IMR-90 (cell line): ENCODE data around the gene KCNQ5. TPM values are rescaled to one million over a fixed set of nuclear protein-coding genes. Genes with fewer than 3 reads are reported as not detected.

Source experiments
- ATAC-seq: fragments of 200-7000 bp; cut with Tn5 transposase; 2 replicates; pipeline ENCODE4 v1.9.1; 2020; ENCODE audit warnings: low read depth, mild to moderate bottlenecking, moderate library complexity
- BruUV-seq: library from RNA; stranded (reverse); fragments of 400-500 nt; replicated peaks from 2 replicates; lab custom pipeline; 2021; lab: Mats Ljungman, UMichigan
- CTCF ChIA-PET: fragments of 300-600 bp; formaldehyde crosslinking; extraction: SDS; loops from one replicate; lab custom pipeline; 2021; ENCODE audit warnings: antibody characterized with exemption; lab: Yijun Ruan, JAX
- POLR2A ChIA-PET: fragments of 300-600 bp; sonication (Branson Sonifier 250); formaldehyde crosslinking; loops from one replicate; lab custom pipeline; 2022; ENCODE audit warnings: antibody characterized with exemption; ENCODE audit not compliant: unreplicated experiment; lab: Charles Lee
- DNase-seq: peaks from one replicate; pipeline ENCODE4 v3.0.0; 2013
- H2AFZ ChIP-seq: replicated peaks from 2 replicates; pipeline ENCODE3; 2013; ENCODE audit warnings: low read length, mild to moderate bottlenecking; ENCODE audit not compliant: poor library complexity
- H2AK5ac ChIP-seq: 2 replicates; pipeline ENCODE4 v1.6.1; 2013; ENCODE audit warnings: low read depth, low read length, inconsistent platforms
- H2AK9ac ChIP-seq: replicated peaks from 2 replicates; pipeline ENCODE3; 2013; ENCODE audit warnings: mild to moderate bottlenecking, low read depth, low read length, moderate library complexity; ENCODE audit not compliant: poor library complexity
- H2BK120ac ChIP-seq: 2 replicates; pipeline ENCODE4 v1.6.1; 2013; ENCODE audit warnings: low read depth, low read length, inconsistent platforms
- H2BK15ac ChIP-seq: 3 replicates; pipeline ENCODE4 v1.6.1; 2013; ENCODE audit warnings: low read depth, low read length, inconsistent platforms
- H2BK20ac ChIP-seq: 2 replicates; pipeline ENCODE4 v1.6.1; 2013; ENCODE audit warnings: low read depth, mild to moderate bottlenecking, inconsistent platforms, low read length, moderate library complexity
- H2BK5ac ChIP-seq: 2 replicates; pipeline ENCODE4 v1.6.1; 2013; ENCODE audit warnings: mild to moderate bottlenecking, low read depth, low read length, inconsistent platforms; ENCODE audit not compliant: poor library complexity, severe bottlenecking
- H3K14ac ChIP-seq: replicated peaks from 2 replicates; pipeline ENCODE4 v1.6.1; 2013; ENCODE audit warnings: low read depth, low read length, inconsistent platforms
- H3K18ac ChIP-seq: 2 replicates; pipeline ENCODE4 v1.6.1; 2013; ENCODE audit warnings: low read depth, low read length, control low read depth
- H3K23ac ChIP-seq: 2 replicates; pipeline ENCODE4 v1.6.1; 2013; ENCODE audit warnings: low read depth, low read length, inconsistent platforms
- H3K27ac ChIP-seq: 2 replicates; pipeline ENCODE4 v1.5.1; 2013; ENCODE audit warnings: mild to moderate bottlenecking, control low read depth, low read length; ENCODE audit not compliant: insufficient read depth
- H3K27me3 ChIP-seq: 2 replicates; pipeline ENCODE4 v1.6.1; 2013; ENCODE audit warnings: low read length; ENCODE audit not compliant: control insufficient read depth, insufficient read depth
- H3K36me3 ChIP-seq: 2 replicates; pipeline ENCODE4 v1.6.1; 2013; ENCODE audit warnings: low read length, mixed read lengths; ENCODE audit not compliant: control insufficient read depth, insufficient read depth
- H3K4ac ChIP-seq: 2 replicates; pipeline ENCODE4 v1.6.1; 2013; ENCODE audit warnings: low read depth, low read length, inconsistent platforms
- H3K4me1 ChIP-seq: 2 replicates; pipeline ENCODE4 v1.6.1; 2013; ENCODE audit warnings: low read length, mixed read lengths; ENCODE audit not compliant: control insufficient read depth, insufficient read depth
- H3K4me2 ChIP-seq: 2 replicates; pipeline ENCODE4 v1.6.1; 2013; ENCODE audit warnings: low read depth, mild to moderate bottlenecking, control low read depth, low read length, moderate library complexity
- H3K4me3 ChIP-seq: 2 replicates; pipeline ENCODE4 v1.5.1; 2013; ENCODE audit warnings: low read depth, mild to moderate bottlenecking, control low read depth, low read length, moderate library complexity; ENCODE audit not compliant: insufficient read depth
- H3K56ac ChIP-seq: 2 replicates; pipeline ENCODE4 v1.6.1; 2013; ENCODE audit warnings: low read length, inconsistent platforms; ENCODE audit not compliant: insufficient read depth; ENCODE audit errors: extremely low read depth
- H3K79me1 ChIP-seq, 2 experiments: 2 replicates each; pipeline ENCODE4 v1.6.1; 2013; ENCODE audit warnings: low read length in 2 of 2, inconsistent platforms in 1 of 2, low read depth in 1 of 2
- H3K9ac ChIP-seq: 2 replicates; pipeline ENCODE4 v1.6.1; 2013; ENCODE audit warnings: low read depth, low read length, control low read depth
- H3K9me1 ChIP-seq: 2 replicates; pipeline ENCODE4 v1.6.1; 2013; ENCODE audit warnings: low read length, inconsistent platforms; ENCODE audit not compliant: insufficient read depth
- H3K9me3 ChIP-seq: 2 replicates; pipeline ENCODE4 v1.6.1; 2013; ENCODE audit warnings: low read length; ENCODE audit not compliant: control insufficient read depth, insufficient read depth
- H4K20me1 ChIP-seq: 2 replicates; pipeline ENCODE4 v1.6.1; 2013; ENCODE audit warnings: low read length, inconsistent platforms; ENCODE audit not compliant: insufficient read depth
- H4K5ac ChIP-seq: 2 replicates; pipeline ENCODE4 v1.6.1; 2013; ENCODE audit warnings: mild to moderate bottlenecking, low read depth, low read length, control low read depth
- H4K8ac ChIP-seq, 2 experiments: 2 replicates each; pipeline ENCODE4 v1.6.1; 2013; ENCODE audit warnings: low read depth in 2 of 2, low read length in 2 of 2, control low read depth in 1 of 2, inconsistent platforms in 1 of 2
- H4K91ac ChIP-seq: 2 replicates; pipeline ENCODE4 v1.6.1; 2013; ENCODE audit warnings: low read depth, low read length, inconsistent platforms; ENCODE audit not compliant: insufficient read depth
- BHLHE40 ChIP-seq: fragments of 150-350 bp; IDR thresholded peaks from 2 replicates; pipeline ENCODE4 v1.6.1; 2016; ENCODE audit warnings: mild to moderate bottlenecking, low read depth, low read length
- CHD1 ChIP-seq: IDR thresholded peaks from 2 replicates; pipeline ENCODE4 v1.6.1; 2012; ENCODE audit warnings: low read depth, low read length, improper control_type of control experiment
- ELK1 ChIP-seq: fragments of 150-350 bp; IDR thresholded peaks from 2 replicates; pipeline ENCODE4 v1.6.1; 2016; ENCODE audit warnings: low read depth, mild to moderate bottlenecking, low read length, moderate library complexity, borderline replicate concordance
- FOS ChIP-seq: fragments of 150-350 bp; IDR thresholded peaks from 2 replicates; pipeline ENCODE4 v1.6.1; 2016; ENCODE audit warnings: low read depth, low read length
- MAFK ChIP-seq: IDR thresholded peaks from 2 replicates; pipeline ENCODE4 v1.6.1; 2012; ENCODE audit warnings: low read depth, low read length, improper control_type of control experiment
- MAZ ChIP-seq: IDR thresholded peaks from 2 replicates; pipeline ENCODE4 v1.6.1; 2012; ENCODE audit warnings: low read depth, mild to moderate bottlenecking, low read length, improper control_type of control experiment, moderate library complexity, borderline replicate concordance
- NFE2L2 ChIP-seq: fragments of 150-350 bp; IDR thresholded peaks from 2 replicates; pipeline ENCODE4 v1.6.1; 2016; ENCODE audit warnings: low read depth, mild to moderate bottlenecking, low read length
- POLR2A ChIP-seq: IDR thresholded peaks from 2 replicates; pipeline ENCODE4 v1.6.1; 2012; ENCODE audit warnings: mild to moderate bottlenecking, low read depth, low read length
- RAD21 ChIP-seq: IDR thresholded peaks from 2 replicates; pipeline ENCODE4 v1.6.1; 2012; ENCODE audit warnings: low read length, improper control_type of control experiment
- SMC3 ChIP-seq: fragments of 150-350 bp; IDR thresholded peaks from 2 replicates; pipeline ENCODE4 v1.6.1; 2016; ENCODE audit warnings: low read depth, mild to moderate bottlenecking, antibody characterized with exemption, low read length, moderate library complexity
- WGBS, 2 experiments: methylation state at CpG; one replicate each; pipeline versions ENCODE4 v1.1.5 to v1.1.7; 2013; ENCODE audit warnings: missing lambda C conversion rate in 2 of 2; ENCODE audit not compliant: insufficient read length in 1 of 2; ENCODE audit errors: extremely low coverage in 2 of 2; 5-methylcytosine and 5-hydroxymethylcytosine counted together
- dilution Hi-C: fragments of 300-500 bp; cut with HindIII; formaldehyde crosslinking; loops from one replicate; pipeline ENCODE4 v1.14.3; 2018; ENCODE audit warnings: low sequenced_read_pairs; ENCODE audit not compliant: unreplicated experiment
- in situ Hi-C: fragments of 300-500 bp; cut with MboI; formaldehyde crosslinking; loops from 3 replicates; pipeline ENCODE4 v1.14.3; 2019; ENCODE audit warnings: low sequenced_read_pairs, inconsistent platforms, mixed read lengths
- intact Hi-C: fragments of 100-400 bp; cut with micrococcal nuclease; formaldehyde crosslinking; loops from 2 replicates; pipeline ENCODE4 v1.10.0; 2022
- polyA plus RNA-seq, 3 experiments: library from polyadenylated mRNA; depleted of rRNA; stranded (reverse); fragments of >200 nt; gene quantifications; 2 replicates each; pipeline ENCODE4 v1.2.3, GENCODE V29; 2012; ENCODE audit warnings: low replicate concordance in 1 of 3
- total RNA-seq: library from RNA; depleted of rRNA; stranded (reverse); fragments of >200 nt; gene quantifications from 2 replicates; pipeline ENCODE4 v1.2.3, GENCODE V29; 2012

KCNQ5 gene
- total and polyA plus RNA-seq, 2 of the 4 experiments (the other 2 are of a cell fraction), result 0.75 to 1.3 TPM

GRCh38 chr6:72739368-72739779 lies 117.5 kb downstream of the KCNQ5 start:
- H2BK5ac ChIP-seq, result no peak overlapping the region
- no peak overlapping the region for H2BK120ac ChIP-seq
- H3K27ac ChIP-seq, result no peak overlapping the region
- H3K4me2 ChIP-seq, result no peak overlapping the region
- H3K9ac ChIP-seq, result no peak overlapping the region
- H3K36me3 ChIP-seq, result no peaks in the 10 kb centered on the region
- H3K4me3 ChIP-seq, result no peak overlapping the region
- WGBS, 2 experiments, result no CpG with 5 or more reads among the region's 3 CpGs
- H2BK20ac ChIP-seq, result no peak overlapping the region
- no peaks in the 10 kb centered on the region for H3K9me3 ChIP-seq
- no peak overlapping the region for H2AK9ac ChIP-seq
- no peak for TF ChIP-seq MAZ
- no peak for TF ChIP-seq FOS
- no peak for TF ChIP-seq SMC3
- no peak for TF ChIP-seq NFE2L2
- TF ChIP-seq POLR2A, result no peak
- TF ChIP-seq MAFK, result no peak
- no peak for TF ChIP-seq BHLHE40
- TF ChIP-seq RAD21, result no peak
- no peak for TF ChIP-seq ELK1
- TF ChIP-seq CHD1, result no peak
- ChIA-PET POLR2A (no interaction called here), CTCF (no interaction called here)
- no peak overlapping the region for H3K56ac ChIP-seq
- no peak overlapping the region for H2AK5ac ChIP-seq
- no peaks in the 10 kb centered on the region for H3K9me1 ChIP-seq
- intact Hi-C loops (no loop called here), dilution Hi-C loops (no loop called here), in situ Hi-C loops (no loop called here)
- H2AFZ ChIP-seq, result no peak overlapping the region
- H3K18ac ChIP-seq, result no peak overlapping the region
- no peaks in the 10 kb centered on the region for H3K79me1 ChIP-seq
- no peaks in the 10 kb centered on the region for H4K20me1 ChIP-seq
- no peak overlapping the region for H3K14ac ChIP-seq
- no peaks in the 10 kb centered on the region for H3K4me1 ChIP-seq
- H3K27me3 ChIP-seq, result no peaks in the 10 kb centered on the region
- no peak for DNase-seq
- no TSS peak for BruUV-seq
- no peak overlapping the region for H2BK15ac ChIP-seq
- no peak overlapping the region for H3K4ac ChIP-seq
- H4K91ac ChIP-seq, result no peak overlapping the region
- no peak overlapping the region for H4K5ac ChIP-seq
- no peak overlapping the region for H3K23ac ChIP-seq
- H4K8ac ChIP-seq, result no peak overlapping the region
- no peak for ATAC-seq
